ENCODE measurements around the gene SNTA1. TPM values are rescaled to one million over a fixed set of nuclear protein-coding genes. Genes with fewer than 3 reads are reported as not detected.

Gene SNTA1
- polyA plus RNA-seq, 3 donors = 0.56 to 0.93 (median 0.63) TPM

- H3K9me3 ChIP-seq (replicated peaks in 1 of 2; ENCODE audit: control insufficient read depth in 1 of 2, insufficient read depth in 1 of 2, low read length in 2 of 2) = no peaks in the 10 kb centered on the region
- H3K36me3 ChIP-seq (replicated peaks in 1 of 2; ENCODE audit: control insufficient read depth in 1 of 2, insufficient read depth in 2 of 2, low read length in 2 of 2) = no peaks in the 10 kb centered on the region
- WGBS (ENCODE audit: insufficient coverage) = 100% methylated on average over 1 of the region's 3 CpGs
- H3K4me3 Mint-ChIP-seq = no peak overlapping the region
- no peak overlapping the region for H3K9ac ChIP-seq (ENCODE audit: insufficient read depth, low read length, poor library complexity, severe bottlenecking)
- peaks cover 6% of the 10 kb centered on the region for H3K4me1 Mint-ChIP-seq
- DNase-seq = no peak
- intact Hi-C loops (cut with micrococcal nuclease) = no loop called here
- no peak overlapping the region for H3K4me2 ChIP-seq (replicated peaks; ENCODE audit: extremely low read depth, low read length, poor library complexity, severe bottlenecking)
- no peak overlapping the region for H3K27ac Mint-ChIP-seq
- H3K79me2 ChIP-seq (ENCODE audit: insufficient read depth, low read length) = no peaks in the 10 kb centered on the region
- H2AFZ ChIP-seq (ENCODE audit: insufficient read depth, low read depth, low read length, poor library complexity, severe bottlenecking) = no peak overlapping the region
- H3K4me3 ChIP-seq (replicated peaks in 1 of 3; ENCODE audit: low read depth in 2 of 3, low read length in 3 of 3) = no peak overlapping the region
- TF ChIP-seq CTCF (IDR thresholded peaks at IDR 0.05) = no peak
- H3K9me3 Mint-ChIP-seq = no peaks in the 10 kb centered on the region
- no peak overlapping the region for H3K27ac ChIP-seq (ENCODE audit: low read depth in 1 of 2, low read length in 2 of 2)
- no peaks in the 10 kb centered on the region for H3K36me3 Mint-ChIP-seq
- no peaks in the 10 kb centered on the region for H3K27me3 ChIP-seq (ENCODE audit: control insufficient read depth in 2 of 2, insufficient read depth in 2 of 2, low read length in 2 of 2)
- no peaks in the 10 kb centered on the region for H4K20me1 ChIP-seq (ENCODE audit: insufficient read depth, low read length)
- H3K4me1 ChIP-seq (ENCODE audit: control insufficient read depth in 1 of 2, insufficient read depth in 2 of 2, low read length in 2 of 2) = peaks cover 6 to 8% of the 10 kb centered on the region in 2 donors
- peaks cover 1 to 5% (median 5%) of the 10 kb centered on the region in 3 donors for H3K27me3 Mint-ChIP-seq (ENCODE audit: low read depth in 3 of 3)
Observed at GRCh38 chr20:33470866-33471265, 27.3 kb upstream of the SNTA1 start.

DNA sequence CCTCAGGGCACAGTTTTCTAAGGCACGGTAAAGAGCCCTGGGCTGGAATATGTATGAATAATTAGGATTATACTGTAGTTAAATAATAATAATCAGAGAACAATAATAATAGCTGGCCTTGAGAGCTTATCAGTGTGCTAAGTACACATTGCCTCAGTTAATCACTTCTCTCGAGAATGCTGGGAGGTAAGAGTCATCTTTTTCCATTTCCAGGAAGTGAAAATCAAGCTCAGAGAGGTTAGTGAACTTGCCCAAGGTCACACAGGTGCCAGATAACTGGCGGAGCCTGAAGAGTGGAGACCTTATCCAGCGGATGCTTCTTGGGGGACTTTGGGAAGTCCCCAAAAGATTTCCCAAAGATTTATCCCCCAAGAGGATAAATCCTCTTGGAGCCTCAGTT lies 26.9 kb upstream of the SNTA1 start:
- no peak overlapping the region for H3K4me2 ChIP-seq (replicated peaks; ENCODE audit: extremely low read depth, low read length, poor library complexity, severe bottlenecking)

More for the DNA sequence above, 26.9 kb upstream of the SNTA1 start:
- no peak overlapping the region for H3K4me3 ChIP-seq (replicated peaks in 1 of 3; ENCODE audit: low read depth in 2 of 3, low read length in 3 of 3)
- no peak overlapping the region for H3K9ac ChIP-seq (ENCODE audit: insufficient read depth, low read length, poor library complexity, severe bottlenecking)
- H3K79me2 ChIP-seq (ENCODE audit: insufficient read depth, low read length) = no peaks in the 10 kb centered on the region
- H3K4me1 ChIP-seq (ENCODE audit: control insufficient read depth in 1 of 2, insufficient read depth in 2 of 2, low read length in 2 of 2) = peaks cover 2 to 4% of the 10 kb centered on the region in 2 donors
- H3K27ac ChIP-seq (ENCODE audit: low read depth in 1 of 2, low read length in 2 of 2) = no peak overlapping the region
- no peak overlapping the region for H2AFZ ChIP-seq (ENCODE audit: insufficient read depth, low read depth, low read length, poor library complexity, severe bottlenecking)
- H3K9me3 Mint-ChIP-seq = no peaks in the 10 kb centered on the region
- no peaks in the 10 kb centered on the region for H4K20me1 ChIP-seq (ENCODE audit: insufficient read depth, low read length)
- DNase-seq = no peak
- no peaks in the 10 kb centered on the region for H3K27me3 ChIP-seq (ENCODE audit: control insufficient read depth in 2 of 2, insufficient read depth in 2 of 2, low read length in 2 of 2)
- no peaks in the 10 kb centered on the region for H3K9me3 ChIP-seq (replicated peaks in 1 of 2; ENCODE audit: control insufficient read depth in 1 of 2, insufficient read depth in 1 of 2, low read length in 2 of 2)
- H3K36me3 Mint-ChIP-seq = no peaks in the 10 kb centered on the region
- H3K4me1 Mint-ChIP-seq = peaks cover 2% of the 10 kb centered on the region
- H3K36me3 ChIP-seq (replicated peaks in 1 of 2; ENCODE audit: control insufficient read depth in 1 of 2, insufficient read depth in 2 of 2, low read length in 2 of 2) = no peaks in the 10 kb centered on the region
- intact Hi-C loops (cut with micrococcal nuclease) = no loop called here
- no peak overlapping the region for H3K4me3 Mint-ChIP-seq
- peaks cover 1 to 5% (median 5%) of the 10 kb centered on the region in 3 donors for H3K27me3 Mint-ChIP-seq (ENCODE audit: low read depth in 3 of 3)
- WGBS (ENCODE audit: insufficient coverage) = no CpG with 5 or more reads among the region's 4 CpGs
- no peak for TF ChIP-seq CTCF (IDR thresholded peaks at IDR 0.05)
- H3K27ac Mint-ChIP-seq = no peak overlapping the region

Data from CD14-positive monocyte (primary cell).